IMR-90 (cell line): Measurements from ENCODE around the gene RUNX2. TPM values are rescaled to one million over a fixed set of nuclear protein-coding genes. Genes with fewer than 3 reads are reported as not detected.

Experiments used
- ATAC-seq: fragments of 200-7000 bp; cut with Tn5 transposase; 2 replicates; pipeline ENCODE4 v1.9.1; 2020; ENCODE audit warnings: low read depth, mild to moderate bottlenecking, moderate library complexity
- BruUV-seq: library from RNA; stranded (reverse); fragments of 400-500 nt; replicated peaks from 2 replicates; lab custom pipeline; 2021; lab: Mats Ljungman, UMichigan
- CTCF ChIA-PET: fragments of 300-600 bp; formaldehyde crosslinking; extraction: SDS; loops from one replicate; lab custom pipeline; 2021; ENCODE audit warnings: antibody characterized with exemption; lab: Yijun Ruan, JAX
- POLR2A ChIA-PET: fragments of 300-600 bp; sonication (Branson Sonifier 250); formaldehyde crosslinking; loops from one replicate; lab custom pipeline; 2022; ENCODE audit warnings: antibody characterized with exemption; ENCODE audit not compliant: unreplicated experiment; lab: Charles Lee
- DNase-seq: peaks from one replicate; pipeline ENCODE4 v3.0.0; 2013
- H2AFZ ChIP-seq: replicated peaks from 2 replicates; pipeline ENCODE3; 2013; ENCODE audit warnings: low read length, mild to moderate bottlenecking; ENCODE audit not compliant: poor library complexity
- H2AK5ac ChIP-seq: 2 replicates; pipeline ENCODE4 v1.6.1; 2013; ENCODE audit warnings: low read depth, low read length, inconsistent platforms
- H2AK9ac ChIP-seq: replicated peaks from 2 replicates; pipeline ENCODE3; 2013; ENCODE audit warnings: mild to moderate bottlenecking, low read depth, low read length, moderate library complexity; ENCODE audit not compliant: poor library complexity
- H2BK120ac ChIP-seq: 2 replicates; pipeline ENCODE4 v1.6.1; 2013; ENCODE audit warnings: low read depth, low read length, inconsistent platforms
- H2BK15ac ChIP-seq: 3 replicates; pipeline ENCODE4 v1.6.1; 2013; ENCODE audit warnings: low read depth, low read length, inconsistent platforms
- H2BK20ac ChIP-seq: 2 replicates; pipeline ENCODE4 v1.6.1; 2013; ENCODE audit warnings: low read depth, mild to moderate bottlenecking, inconsistent platforms, low read length, moderate library complexity
- H2BK5ac ChIP-seq: 2 replicates; pipeline ENCODE4 v1.6.1; 2013; ENCODE audit warnings: mild to moderate bottlenecking, low read depth, low read length, inconsistent platforms; ENCODE audit not compliant: poor library complexity, severe bottlenecking
- H3K14ac ChIP-seq: replicated peaks from 2 replicates; pipeline ENCODE4 v1.6.1; 2013; ENCODE audit warnings: low read depth, low read length, inconsistent platforms
- H3K18ac ChIP-seq: 2 replicates; pipeline ENCODE4 v1.6.1; 2013; ENCODE audit warnings: low read depth, low read length, control low read depth
- H3K23ac ChIP-seq: 2 replicates; pipeline ENCODE4 v1.6.1; 2013; ENCODE audit warnings: low read depth, low read length, inconsistent platforms
- H3K27ac ChIP-seq: 2 replicates; pipeline ENCODE4 v1.5.1; 2013; ENCODE audit warnings: mild to moderate bottlenecking, control low read depth, low read length; ENCODE audit not compliant: insufficient read depth
- H3K27me3 ChIP-seq: 2 replicates; pipeline ENCODE4 v1.6.1; 2013; ENCODE audit warnings: low read length; ENCODE audit not compliant: control insufficient read depth, insufficient read depth
- H3K36me3 ChIP-seq: 2 replicates; pipeline ENCODE4 v1.6.1; 2013; ENCODE audit warnings: low read length, mixed read lengths; ENCODE audit not compliant: control insufficient read depth, insufficient read depth
- H3K4ac ChIP-seq: 2 replicates; pipeline ENCODE4 v1.6.1; 2013; ENCODE audit warnings: low read depth, low read length, inconsistent platforms
- H3K4me1 ChIP-seq: 2 replicates; pipeline ENCODE4 v1.6.1; 2013; ENCODE audit warnings: low read length, mixed read lengths; ENCODE audit not compliant: control insufficient read depth, insufficient read depth
- H3K4me2 ChIP-seq: 2 replicates; pipeline ENCODE4 v1.6.1; 2013; ENCODE audit warnings: low read depth, mild to moderate bottlenecking, control low read depth, low read length, moderate library complexity
- H3K4me3 ChIP-seq: 2 replicates; pipeline ENCODE4 v1.5.1; 2013; ENCODE audit warnings: low read depth, mild to moderate bottlenecking, control low read depth, low read length, moderate library complexity; ENCODE audit not compliant: insufficient read depth
- H3K56ac ChIP-seq: 2 replicates; pipeline ENCODE4 v1.6.1; 2013; ENCODE audit warnings: low read length, inconsistent platforms; ENCODE audit not compliant: insufficient read depth; ENCODE audit errors: extremely low read depth
- H3K79me1 ChIP-seq, 2 experiments: 2 replicates each; pipeline ENCODE4 v1.6.1; 2013; ENCODE audit warnings: low read length in 2 of 2, inconsistent platforms in 1 of 2, low read depth in 1 of 2
- H3K9ac ChIP-seq: 2 replicates; pipeline ENCODE4 v1.6.1; 2013; ENCODE audit warnings: low read depth, low read length, control low read depth
- H3K9me1 ChIP-seq: 2 replicates; pipeline ENCODE4 v1.6.1; 2013; ENCODE audit warnings: low read length, inconsistent platforms; ENCODE audit not compliant: insufficient read depth
- H3K9me3 ChIP-seq: 2 replicates; pipeline ENCODE4 v1.6.1; 2013; ENCODE audit warnings: low read length; ENCODE audit not compliant: control insufficient read depth, insufficient read depth
- H4K20me1 ChIP-seq: 2 replicates; pipeline ENCODE4 v1.6.1; 2013; ENCODE audit warnings: low read length, inconsistent platforms; ENCODE audit not compliant: insufficient read depth
- H4K5ac ChIP-seq: 2 replicates; pipeline ENCODE4 v1.6.1; 2013; ENCODE audit warnings: mild to moderate bottlenecking, low read depth, low read length, control low read depth
- H4K8ac ChIP-seq, 2 experiments: 2 replicates each; pipeline ENCODE4 v1.6.1; 2013; ENCODE audit warnings: low read depth in 2 of 2, low read length in 2 of 2, control low read depth in 1 of 2, inconsistent platforms in 1 of 2
- H4K91ac ChIP-seq: 2 replicates; pipeline ENCODE4 v1.6.1; 2013; ENCODE audit warnings: low read depth, low read length, inconsistent platforms; ENCODE audit not compliant: insufficient read depth
- CEBPB ChIP-seq: IDR thresholded peaks from 2 replicates; pipeline ENCODE4 v1.6.1; 2012; ENCODE audit warnings: low read depth, low read length, improper control_type of control experiment
- MAFK ChIP-seq: IDR thresholded peaks from 2 replicates; pipeline ENCODE4 v1.6.1; 2012; ENCODE audit warnings: low read depth, low read length, improper control_type of control experiment
- MXI1 ChIP-seq: IDR thresholded peaks from 2 replicates; pipeline ENCODE4 v1.6.1; 2012; ENCODE audit warnings: low read depth, mild to moderate bottlenecking, low read length, moderate library complexity, borderline replicate concordance
- POLR2A ChIP-seq: IDR thresholded peaks from 2 replicates; pipeline ENCODE4 v1.6.1; 2012; ENCODE audit warnings: mild to moderate bottlenecking, low read depth, low read length
- RAD21 ChIP-seq: IDR thresholded peaks from 2 replicates; pipeline ENCODE4 v1.6.1; 2012; ENCODE audit warnings: low read length, improper control_type of control experiment
- RCOR1 ChIP-seq: IDR thresholded peaks from 2 replicates; pipeline ENCODE4 v1.6.1; 2012; ENCODE audit warnings: mild to moderate bottlenecking, low read length, improper control_type of control experiment; ENCODE audit not compliant: insufficient replicate concordance
- RFX5 ChIP-seq: IDR thresholded peaks from 2 replicates; pipeline ENCODE4 v1.8.0; 2012; ENCODE audit warnings: low read depth, mild to moderate bottlenecking, low read length, moderate library complexity
- SMC3 ChIP-seq: fragments of 150-350 bp; IDR thresholded peaks from 2 replicates; pipeline ENCODE4 v1.6.1; 2016; ENCODE audit warnings: low read depth, mild to moderate bottlenecking, antibody characterized with exemption, low read length, moderate library complexity
- WGBS, 2 experiments: methylation state at CpG; one replicate each; pipeline versions ENCODE4 v1.1.5 to v1.1.7; 2013; ENCODE audit warnings: missing lambda C conversion rate in 2 of 2; ENCODE audit not compliant: insufficient read length in 1 of 2; ENCODE audit errors: extremely low coverage in 2 of 2; 5-methylcytosine and 5-hydroxymethylcytosine counted together
- dilution Hi-C: fragments of 300-500 bp; cut with HindIII; formaldehyde crosslinking; loops from one replicate; pipeline ENCODE4 v1.14.3; 2018; ENCODE audit warnings: low sequenced_read_pairs; ENCODE audit not compliant: unreplicated experiment
- in situ Hi-C: fragments of 300-500 bp; cut with MboI; formaldehyde crosslinking; loops from 3 replicates; pipeline ENCODE4 v1.14.3; 2019; ENCODE audit warnings: low sequenced_read_pairs, inconsistent platforms, mixed read lengths
- intact Hi-C: fragments of 100-400 bp; cut with micrococcal nuclease; formaldehyde crosslinking; loops from 2 replicates; pipeline ENCODE4 v1.10.0; 2022
- polyA plus RNA-seq, 3 experiments: library from polyadenylated mRNA; depleted of rRNA; stranded (reverse); fragments of >200 nt; gene quantifications; 2 replicates each; pipeline ENCODE4 v1.2.3, GENCODE V29; 2012; ENCODE audit warnings: low replicate concordance in 1 of 3
- total RNA-seq: library from RNA; depleted of rRNA; stranded (reverse); fragments of >200 nt; gene quantifications from 2 replicates; pipeline ENCODE4 v1.2.3, GENCODE V29; 2012
- TF ChIP-seq, protein P1 (sequence below): fragments of 150-350 bp; IDR thresholded peaks from 2 replicates; pipeline ENCODE4 v1.6.1; 2017; ENCODE audit warnings: mild to moderate bottlenecking, antibody characterized with exemption, low read length, low read depth

RUNX2 gene
- total and polyA plus RNA-seq, 2 of the 4 experiments (the other 2 are of a cell fraction), result 2.3 to 4.7 TPM

DNA sequence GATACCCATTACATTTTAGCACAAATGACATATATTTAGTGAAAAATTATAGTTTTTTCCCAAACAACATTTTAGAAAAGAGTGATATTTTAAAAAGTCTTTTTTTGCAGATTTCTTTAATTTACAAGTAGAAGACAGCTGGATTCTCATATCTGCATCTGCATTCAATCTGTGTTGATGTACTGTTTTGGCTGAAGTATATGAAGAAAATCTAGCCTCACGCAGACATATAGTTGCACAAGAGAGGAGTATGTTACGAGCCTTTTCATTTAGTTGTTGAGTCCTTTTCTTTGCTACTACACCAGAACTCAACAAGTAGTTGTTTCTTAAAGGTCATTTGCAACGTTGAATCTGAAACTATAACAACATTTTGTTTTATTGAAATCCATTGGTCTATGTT, 363.9 kb downstream of the RUNX2 start:
- Histone ChIP-seq H3K9ac (no peak overlapping the region), H3K4me3 (no peak overlapping the region), H3K4me2 (no peak overlapping the region), H3K18ac (no peak overlapping the region), H4K20me1 (no peaks in the 10 kb centered on the region), H3K4ac (no peak overlapping the region), H2AFZ (no peak overlapping the region), H3K4me1 (peaks cover 3% of the 10 kb centered on the region), H3K36me3 (no peaks in the 10 kb centered on the region), H3K56ac (no peak overlapping the region), H4K91ac (no peak overlapping the region), H2AK5ac (no peak overlapping the region), H2AK9ac (no peak overlapping the region), H2BK20ac (no peak overlapping the region), H3K27ac (no peak overlapping the region), H2BK5ac (no peak overlapping the region), H3K9me1 (peaks cover 9% of the 10 kb centered on the region), H3K27me3 (no peaks in the 10 kb centered on the region), H4K8ac (no peak overlapping the region), H2BK15ac (no peak overlapping the region), H3K23ac (no peak overlapping the region), H4K5ac (no peak overlapping the region), H2BK120ac (no peak overlapping the region), H3K79me1 (no peaks in the 10 kb centered on the region), H3K14ac (no peak overlapping the region), H3K9me3 (no peaks in the 10 kb centered on the region)
- WGBS, 2 experiments, result no CpG with 5 or more reads among the region's 3 CpGs
- in situ Hi-C loops (no loop called here), intact Hi-C loops (no loop called here), dilution Hi-C loops (no loop called here)
- BruUV-seq, result no TSS peak
- TF ChIP-seq MAFK (no peak), RAD21 (no peak), MXI1 (no peak), RCOR1 (no peak), CEBPB (no peak), RFX5 (no peak), SMC3 (no peak), POLR2A (no peak)
- TF ChIP-seq, protein P1, sequence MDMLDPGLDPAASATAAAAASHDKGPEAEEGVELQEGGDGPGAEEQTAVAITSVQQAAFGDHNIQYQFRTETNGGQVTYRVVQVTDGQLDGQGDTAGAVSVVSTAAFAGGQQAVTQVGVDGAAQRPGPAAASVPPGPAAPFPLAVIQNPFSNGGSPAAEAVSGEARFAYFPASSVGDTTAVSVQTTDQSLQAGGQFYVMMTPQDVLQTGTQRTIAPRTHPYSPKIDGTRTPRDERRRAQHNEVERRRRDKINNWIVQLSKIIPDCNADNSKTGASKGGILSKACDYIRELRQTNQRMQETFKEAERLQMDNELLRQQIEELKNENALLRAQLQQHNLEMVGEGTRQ, result no peak
- ChIA-PET CTCF (no interaction called here), POLR2A (no interaction called here)
- ATAC-seq, result no peak
- no peak for DNase-seq
